Measurements from ENCODE around the gene SUCO. TPM values are rescaled to one million over a fixed set of nuclear protein-coding genes. Genes with fewer than 3 reads are reported as not detected.

Gene SUCO
- total and polyA plus RNA-seq, 2 of the 13 experiments (the other 11 are each of a cell fraction or from before 2014, with no cell fraction given) = 12.6 to 25.5 TPM

DNA sequence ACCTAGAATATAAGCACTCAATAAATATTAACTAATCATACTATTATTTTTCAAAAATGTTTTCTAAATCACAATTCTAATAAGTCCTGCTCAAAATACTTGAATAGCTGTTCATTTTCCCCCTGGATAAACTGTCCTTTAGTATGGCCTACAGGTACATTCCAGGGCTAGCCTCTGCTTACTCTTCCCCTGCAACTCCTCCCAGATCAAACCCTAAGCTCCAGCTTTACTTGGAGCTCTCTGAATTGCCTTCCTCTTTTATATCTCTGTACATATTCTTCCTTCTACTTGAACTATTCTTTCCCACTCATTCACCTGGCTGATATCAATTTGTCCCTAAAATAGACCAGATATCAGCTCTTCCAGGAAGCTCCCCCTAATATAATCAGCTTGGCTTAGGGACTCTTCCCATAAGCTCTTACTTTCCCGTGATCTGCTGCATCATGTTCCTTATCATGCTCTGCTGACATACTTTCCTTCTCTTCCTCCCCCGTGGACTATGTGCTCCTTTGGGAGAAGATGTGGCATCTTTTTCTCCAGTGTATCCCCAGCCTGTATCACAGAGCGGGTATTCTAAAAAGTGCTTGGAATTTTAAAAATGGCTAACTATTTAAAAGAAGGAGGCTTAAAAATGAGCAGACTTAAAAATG, 46.0 kb upstream of the SUCO start:
- ChIA-PET CTCF (ENCODE audit: low intra/inter-chr PET ratio, low total read pairs) (no interaction called here), POLR2A (no interaction called here)
- H3K9me3 ChIP-seq (ENCODE audit: low read length) = no peaks in the 10 kb centered on the region
- FAIRE-seq (no peak), DNase-seq (ENCODE audit: low spot score) (no peak), ATAC-seq (no peak)
- 52% methylated on average over 3 of the region's 3 CpGs for WGBS (ENCODE audit: low lambda C conversion rate)
- H3K4me1 ChIP-seq (ENCODE audit: insufficient read depth, low read length) = peaks cover 15% of the 10 kb centered on the region
- no peaks in the 10 kb centered on the region for H4K20me1 ChIP-seq (ENCODE audit: insufficient read depth, low read length)
- no peaks in the 10 kb centered on the region for H3K36me3 ChIP-seq (replicated peaks in 1 of 2; ENCODE audit: control insufficient read depth in 1 of 2, insufficient read depth in 2 of 2, low read length in 2 of 2)
- no peak overlapping the region for H2AFZ ChIP-seq (ENCODE audit: low read length)
- no TSS peak for BruUV-seq (replicated peaks)
- no peak for TF ChIP-seq TRIM24 (CRISPR knock-in tag; IDR thresholded peaks at IDR 0.05)
- TF ChIP-seq DMAP1 (CRISPR knock-in tag; IDR thresholded peaks at IDR 0.05) = no peak
- no peak for TF ChIP-seq MYPOP (CRISPR knock-in tag; IDR thresholded peaks at IDR 0.05)
- TF ChIP-seq ZNF703 (CRISPR knock-in tag; IDR thresholded peaks at IDR 0.05; ENCODE audit: borderline replicate concordance) = no peak
- no peak for TF ChIP-seq MATR3 (CRISPR knock-in tag; IDR thresholded peaks at IDR 0.05)
- no peak for TF ChIP-seq ZNF274 (CRISPR knock-in tag; IDR thresholded peaks at IDR 0.05)
- TF ChIP-seq, protein P1, sequence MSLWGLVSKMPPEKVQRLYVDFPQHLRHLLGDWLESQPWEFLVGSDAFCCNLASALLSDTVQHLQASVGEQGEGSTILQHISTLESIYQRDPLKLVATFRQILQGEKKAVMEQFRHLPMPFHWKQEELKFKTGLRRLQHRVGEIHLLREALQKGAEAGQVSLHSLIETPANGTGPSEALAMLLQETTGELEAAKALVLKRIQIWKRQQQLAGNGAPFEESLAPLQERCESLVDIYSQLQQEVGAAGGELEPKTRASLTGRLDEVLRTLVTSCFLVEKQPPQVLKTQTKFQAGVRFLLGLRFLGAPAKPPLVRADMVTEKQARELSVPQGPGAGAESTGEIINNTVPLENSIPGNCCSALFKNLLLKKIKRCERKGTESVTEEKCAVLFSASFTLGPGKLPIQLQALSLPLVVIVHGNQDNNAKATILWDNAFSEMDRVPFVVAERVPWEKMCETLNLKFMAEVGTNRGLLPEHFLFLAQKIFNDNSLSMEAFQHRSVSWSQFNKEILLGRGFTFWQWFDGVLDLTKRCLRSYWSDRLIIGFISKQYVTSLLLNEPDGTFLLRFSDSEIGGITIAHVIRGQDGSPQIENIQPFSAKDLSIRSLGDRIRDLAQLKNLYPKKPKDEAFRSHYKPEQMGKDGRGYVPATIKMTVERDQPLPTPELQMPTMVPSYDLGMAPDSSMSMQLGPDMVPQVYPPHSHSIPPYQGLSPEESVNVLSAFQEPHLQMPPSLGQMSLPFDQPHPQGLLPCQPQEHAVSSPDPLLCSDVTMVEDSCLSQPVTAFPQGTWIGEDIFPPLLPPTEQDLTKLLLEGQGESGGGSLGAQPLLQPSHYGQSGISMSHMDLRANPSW (CRISPR knock-in tag; IDR thresholded peaks at IDR 0.05; ENCODE audit: borderline replicate concordance) = no peak
- no peak for TF ChIP-seq ZNF784 (CRISPR knock-in tag; IDR thresholded peaks at IDR 0.05; ENCODE audit: borderline replicate concordance)
- no peak for TF ChIP-seq CEBPG (CRISPR knock-in tag; IDR thresholded peaks at IDR 0.05)
- TF ChIP-seq ZNF788 (CRISPR knock-in tag; IDR thresholded peaks at IDR 0.05; ENCODE audit: borderline replicate concordance) = no peak
- TF ChIP-seq ZNF710 (CRISPR knock-in tag; IDR thresholded peaks at IDR 0.05; ENCODE audit: borderline replicate concordance) = no peak
- no peak for TF ChIP-seq RARG (CRISPR knock-in tag; IDR thresholded peaks at IDR 0.05; ENCODE audit: low read depth)
- TF ChIP-seq ZNF382 (CRISPR knock-in tag; IDR thresholded peaks at IDR 0.05; ENCODE audit: borderline replicate concordance) = no peak
- no peaks in the 10 kb centered on the region for H3K79me2 ChIP-seq (ENCODE audit: insufficient read depth, low read length)
- intact Hi-C loops (cut with micrococcal nuclease; ENCODE audit: unreplicated experiment) (no loop called here), in situ Hi-C loops (cut with HindIII; ENCODE audit: extremely low pct_ligation_motif_present, low pct_unique_long_range_greater_than_20kb) (no loop called here)
- H3K4me3 ChIP-seq (replicated peaks in 1 of 3; ENCODE audit: insufficient read depth in 1 of 3, low read depth in 2 of 3, low read length in 3 of 3) = no peak overlapping the region
- no peak overlapping the region for H3K4me2 ChIP-seq (ENCODE audit: low read depth, low read length)
- H3K27me3 ChIP-seq (ENCODE audit: control insufficient read depth in 1 of 2, insufficient read depth in 2 of 2, low read length in 2 of 2) = no peaks in the 10 kb centered on the region; a peak in 2 of 5 replicates
- no peak overlapping the region for H3K27ac ChIP-seq (ENCODE audit: extremely low read length, insufficient read depth, low read length)
- no peak overlapping the region for H3K9ac ChIP-seq (ENCODE audit: insufficient read depth, low read depth, low read length)

All from HepG2 (cell line).